ENCODE results near the gene FRYL.
"Not testable (repeated sequence)": the region's sequence is repeated elsewhere in the genome, so short reads cannot be mapped to it uniquely, and the experiment has no call there.

FRYL gene

GRCh38 chr4:48785302-48785701, 5.2 kb upstream of the FRYL start:
- DNase-seq (ENCODE audit: low spot score) = no peak

- no peak for DNase-seq (ENCODE audit: low spot score)
These were observed 1.9 kb upstream of the FRYL start for GRCh38 chr4:48781968-48782367.

GRCh38 chr4:48780865-48781214, 761 bp upstream of the FRYL start:
- peak; percentile 36 for DNase-seq (ENCODE audit: low spot score)

GRCh38 chr4:48779095-48779997, 733 bp downstream of the FRYL start:
- peak; percentile 63 for DNase-seq (ENCODE audit: low spot score)

- no peak for DNase-seq (ENCODE audit: low spot score)
These were observed 1.5 kb downstream of the FRYL start for GRCh38 chr4:48778431-48779094.

- DNase-seq (ENCODE audit: low spot score) = no peak
These were observed 2.3 kb downstream of the FRYL start for GRCh38 chr4:48777739-48778138.

- DNase-seq (ENCODE audit: low spot score) = no peak
These were observed 5.0 kb downstream of the FRYL start for GRCh38 chr4:48774760-48775710.

- no peak for DNase-seq (ENCODE audit: low spot score)
These were observed 7.5 kb downstream of the FRYL start for GRCh38 chr4:48772556-48772955.

GRCh38 chr4:48767055-48767929, 12.8 kb downstream of the FRYL start:
- DNase-seq (ENCODE audit: low spot score) = no peak

GRCh38 chr4:48766131-48766792, 13.8 kb downstream of the FRYL start:
- no peak for DNase-seq (ENCODE audit: low spot score)

GRCh38 chr4:48762408-48762807, 17.7 kb downstream of the FRYL start:
- no peak for DNase-seq (ENCODE audit: low spot score)

GRCh38 chr4:48761286-48761685, 18.8 kb downstream of the FRYL start:
- DNase-seq (ENCODE audit: low spot score) = no peak

- DNase-seq (ENCODE audit: low spot score) = not testable (repeated sequence)
These were observed 21.4 kb downstream of the FRYL start for GRCh38 chr4:48758703-48759102.

GRCh38 chr4:48756689-48757220, 23.3 kb downstream of the FRYL start:
- DNase-seq (ENCODE audit: low spot score) = no peak

GRCh38 chr4:48755281-48755680, 24.8 kb downstream of the FRYL start:
- DNase-seq (ENCODE audit: low spot score) = no peak

GRCh38 chr4:48753159-48753558, 26.9 kb downstream of the FRYL start:
- DNase-seq (ENCODE audit: low spot score) = no peak

GRCh38 chr4:48752726-48753125, 27.4 kb downstream of the FRYL start:
- DNase-seq (ENCODE audit: low spot score) = no peak

- DNase-seq (ENCODE audit: low spot score) = no peak
These were observed 27.8 kb downstream of the FRYL start for GRCh38 chr4:48752246-48752645.

GRCh38 chr4:48748949-48749596, 31.0 kb downstream of the FRYL start:
- DNase-seq (ENCODE audit: low spot score) = no peak

Measured in CD4-positive, alpha-beta T cell treated with Interleukin-6 at 100 ng/mL for 8 hours (primary cell).